DMS53 treated with DMSO at 0.1 percent for 48 hours (cell line): ENCODE data around the gene FOXP1.

ENCODE experiments used
- DNase-seq: peaks from one replicate; lab custom pipeline; 2025; ENCODE audit not compliant: unreplicated experiment; lab: John Stamatoyannopoulos, UW

FOXP1 gene

GRCh38 chr3:71380096-71380495 lies 203.4 kb downstream of the FOXP1 start:
- DNase-seq: no peak

- DNase-seq: no peak
Measured at GRCh38 chr3:71378509-71378908, 205.0 kb downstream of the FOXP1 start.

DNA sequence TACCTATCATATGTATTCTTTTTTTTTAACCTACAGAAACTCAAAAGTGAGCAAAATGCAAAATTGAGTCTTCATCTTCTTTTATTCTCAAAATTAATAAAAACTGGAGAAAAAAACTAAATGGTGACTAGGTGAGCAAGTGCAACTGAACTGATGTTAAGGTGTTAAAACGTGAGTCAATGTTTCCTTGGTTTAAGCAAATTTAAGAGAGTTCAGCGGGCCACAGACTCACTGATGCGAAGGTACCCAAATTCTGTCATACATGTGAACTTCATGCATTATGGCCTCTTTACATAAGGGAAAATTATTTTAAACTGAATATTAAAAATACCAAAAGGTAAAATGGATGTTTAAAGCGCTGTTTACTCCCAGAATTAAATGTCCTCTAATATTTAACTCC lies 206.6 kb downstream of the FOXP1 start:
- DNase-seq: no peak

GRCh38 chr3:71376503-71376902 lies 207.0 kb downstream of the FOXP1 start:
- no peak for DNase-seq

- no peak for DNase-seq
Measured at GRCh38 chr3:71374582-71374981, 208.9 kb downstream of the FOXP1 start.

DNA sequence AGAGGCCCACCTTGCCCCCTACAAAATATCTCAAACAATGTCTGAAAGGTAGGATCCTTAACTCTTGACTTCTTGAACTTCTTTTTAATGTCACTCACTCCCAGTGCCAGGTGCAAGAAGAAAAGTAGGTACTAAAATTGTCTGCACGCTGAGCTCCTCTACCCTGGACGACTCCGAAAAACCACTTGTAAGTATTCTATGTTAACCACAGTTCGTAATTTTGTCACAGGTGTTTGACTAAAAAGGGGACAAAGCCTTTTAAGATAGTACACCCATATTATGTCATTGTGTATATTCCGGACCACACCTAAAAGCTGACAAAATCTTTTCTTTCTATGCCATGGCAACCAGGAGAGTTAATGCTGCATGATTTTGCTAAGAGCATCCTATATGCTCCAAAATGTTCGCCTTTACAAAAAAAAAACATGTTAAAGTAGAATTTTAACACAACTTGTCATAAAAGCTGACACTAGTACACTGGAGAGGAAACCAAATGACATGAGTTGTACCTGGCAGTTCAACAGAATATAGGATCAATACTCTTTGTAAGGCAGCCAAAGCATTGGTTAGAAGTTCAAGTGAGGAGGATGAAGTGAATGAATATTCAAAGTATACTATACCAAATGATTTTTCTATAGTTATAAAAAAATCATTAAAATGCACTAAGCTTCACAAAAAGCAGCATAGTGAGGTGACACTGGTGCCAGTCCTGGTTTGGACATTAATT lies 210.5 kb downstream of the FOXP1 start:
- no peak for DNase-seq

DNA sequence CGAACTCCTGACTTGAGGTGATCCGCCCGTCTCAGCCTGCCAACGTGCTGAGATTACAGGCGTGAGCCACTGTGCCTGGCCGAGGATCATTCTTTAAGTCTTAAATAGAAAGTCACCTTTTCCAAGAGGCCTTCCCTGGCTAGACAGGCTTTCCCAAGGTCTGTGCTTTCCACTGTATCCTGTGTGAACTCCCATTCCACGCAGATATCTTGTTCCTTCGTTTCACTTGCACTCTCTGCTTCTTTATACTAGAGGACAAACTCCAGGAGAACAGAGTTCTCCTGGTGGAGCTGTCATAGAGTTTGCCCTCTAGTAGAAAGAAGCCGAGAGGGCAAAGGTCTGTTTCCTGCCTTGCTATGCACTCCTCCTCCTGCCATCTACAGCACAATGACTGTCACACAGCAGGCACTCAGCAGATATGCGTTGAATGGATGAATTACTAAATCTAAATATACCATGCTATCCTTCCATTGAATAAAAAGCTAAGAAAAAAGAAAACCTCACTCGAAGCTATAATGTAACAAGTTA lies 211.2 kb downstream of the FOXP1 start:
- no peak for DNase-seq

DNA sequence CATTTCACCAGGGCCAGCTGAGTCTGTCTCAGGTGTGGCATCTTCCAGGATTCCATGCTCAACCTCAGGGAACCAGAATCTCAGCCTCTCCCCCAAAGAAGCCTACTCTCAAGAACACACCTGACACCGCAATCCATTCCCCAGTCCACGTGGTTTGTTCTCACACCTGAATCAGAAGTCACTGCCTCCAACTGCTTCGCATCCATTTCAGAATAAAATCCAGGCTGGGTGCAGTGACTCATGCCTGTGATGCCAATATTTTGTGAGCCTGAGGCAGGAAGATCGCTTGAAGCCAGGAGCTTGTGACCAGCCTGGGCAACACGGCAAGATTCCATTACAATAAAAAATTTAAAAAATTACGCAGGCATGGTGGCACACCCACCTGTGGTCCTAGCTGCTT lies 212.2 kb downstream of the FOXP1 start:
- DNase-seq: no peak

GRCh38 chr3:71370467-71370866 lies 213.1 kb downstream of the FOXP1 start:
- DNase-seq: no peak

GRCh38 chr3:71369701-71370391 lies 213.7 kb downstream of the FOXP1 start:
- DNase-seq: no peak

GRCh38 chr3:71366988-71367604 lies 216.4 kb downstream of the FOXP1 start:
- DNase-seq: no peak

DNA sequence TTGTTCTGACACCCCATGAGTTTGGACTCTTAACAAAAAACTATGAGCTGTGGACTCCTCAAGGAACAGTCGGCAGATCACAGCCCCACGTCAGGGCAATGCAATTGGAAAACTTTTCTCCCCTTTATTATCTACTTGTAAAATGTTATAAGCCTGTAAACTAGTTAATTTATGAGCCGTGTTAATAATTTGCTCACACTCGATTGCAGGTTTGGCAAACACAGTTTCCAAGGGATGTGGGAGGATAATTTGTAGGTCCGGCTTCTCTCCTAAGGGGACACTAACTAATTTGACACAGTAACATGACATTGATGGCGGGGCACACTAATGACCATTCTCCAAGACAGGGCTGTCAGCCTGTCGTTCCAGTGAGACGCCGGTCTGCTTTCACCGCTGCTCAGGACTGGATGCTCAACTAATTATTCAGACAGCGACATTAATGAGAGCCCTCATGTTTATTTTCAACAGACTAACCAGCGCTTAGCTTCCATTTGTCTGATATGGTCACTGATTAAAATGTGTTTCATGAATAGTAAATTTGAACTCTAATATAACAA lies 222.1 kb downstream of the FOXP1 start:
- no peak for DNase-seq

DNA sequence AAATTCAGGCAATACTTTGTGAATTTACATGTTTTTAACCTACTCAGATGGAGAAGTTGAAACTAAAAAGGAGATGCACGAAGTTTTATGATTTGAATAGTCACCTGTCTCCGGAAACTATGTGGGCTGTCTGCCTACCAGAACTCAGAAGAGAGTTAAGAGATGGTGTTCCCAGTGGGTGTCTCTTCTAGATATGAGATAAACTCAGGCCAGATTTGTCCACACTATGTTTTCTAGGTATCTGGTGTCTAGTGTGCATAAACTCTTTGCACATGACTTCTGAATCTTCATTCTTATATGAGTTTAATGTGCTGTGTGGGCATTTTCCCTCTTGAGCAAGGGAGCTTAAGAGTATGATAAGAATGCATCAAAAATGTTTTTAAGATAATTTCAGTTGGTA lies 222.8 kb downstream of the FOXP1 start:
- no peak for DNase-seq

DNA sequence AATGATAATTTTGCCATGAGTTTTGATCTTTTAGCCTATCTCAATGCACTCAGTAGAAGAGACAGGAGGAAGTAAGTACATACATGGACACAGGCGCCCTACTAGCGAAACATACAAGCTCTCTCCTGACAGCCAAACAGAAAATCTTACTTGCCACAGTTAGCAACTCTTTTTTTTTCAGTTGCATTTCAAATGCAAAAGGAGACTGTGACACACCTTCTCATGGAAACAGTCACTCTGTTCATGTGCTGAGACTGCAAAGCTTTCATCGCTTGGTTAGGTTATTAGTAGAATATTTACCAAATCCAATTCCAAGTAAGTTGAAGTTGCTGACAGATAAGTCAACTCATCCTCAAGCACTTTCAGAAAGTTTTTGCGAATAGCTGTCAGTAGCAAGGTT lies 223.3 kb downstream of the FOXP1 start:
- DNase-seq: no peak

GRCh38 chr3:71358243-71358642 lies 225.3 kb downstream of the FOXP1 start:
- DNase-seq: no peak

DNA sequence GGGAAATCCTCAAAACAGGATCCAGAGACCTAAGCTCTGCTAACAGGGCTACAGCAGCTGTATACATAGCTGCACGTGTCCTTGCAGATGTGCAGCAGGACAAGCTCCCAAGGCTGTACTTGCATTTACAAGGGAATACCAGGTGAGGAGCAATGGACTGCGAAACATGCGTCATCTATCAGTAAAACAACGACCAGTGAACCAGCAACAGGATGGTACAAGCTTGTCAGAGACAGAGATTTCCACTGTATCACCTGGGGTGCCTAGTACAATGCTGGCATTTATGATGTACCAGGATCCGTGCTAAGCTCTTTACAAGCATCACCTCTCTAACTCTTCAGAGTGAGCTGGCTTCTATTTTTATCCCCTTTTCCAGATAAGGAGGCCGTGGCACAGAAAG lies 227.3 kb downstream of the FOXP1 start:
- no peak for DNase-seq

DNA sequence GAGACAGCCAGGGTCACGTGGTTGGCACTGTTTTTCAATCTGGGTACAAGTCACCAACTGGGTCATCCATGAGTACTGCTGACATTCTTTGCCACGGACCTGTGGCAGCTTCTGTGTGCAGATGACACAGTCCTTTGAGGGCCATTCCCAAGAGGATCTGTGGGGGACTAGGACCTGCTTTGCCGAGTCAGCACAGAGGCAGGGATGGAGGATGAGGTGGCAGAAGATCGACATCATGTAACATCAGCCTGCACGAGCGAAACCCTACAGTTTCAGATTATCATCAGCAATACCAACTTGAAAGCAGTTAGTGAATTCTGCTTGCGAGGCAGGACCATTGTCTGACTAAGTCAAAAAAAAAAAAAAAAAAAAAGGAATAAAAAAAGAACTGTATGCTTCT lies 227.7 kb downstream of the FOXP1 start:
- DNase-seq: no peak

DNA sequence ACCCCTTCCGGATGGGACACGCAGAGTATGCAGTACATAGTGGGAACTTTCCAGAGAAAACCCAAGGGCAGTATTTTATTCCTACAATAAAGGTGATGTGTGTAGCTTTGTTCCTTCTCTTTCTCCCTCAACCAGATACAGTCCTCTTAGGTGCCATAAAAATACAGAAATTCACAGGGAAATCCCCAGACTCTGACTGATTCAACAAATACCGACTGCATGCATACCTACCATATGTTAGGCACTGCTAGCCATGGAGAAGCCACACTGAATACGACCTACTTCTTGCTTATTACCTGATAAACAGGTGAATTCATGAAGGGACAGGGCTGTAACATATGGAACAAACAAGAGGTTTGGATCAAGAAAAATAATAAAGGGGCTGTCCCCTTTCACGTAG lies 228.5 kb downstream of the FOXP1 start:
- DNase-seq: no peak

DNA sequence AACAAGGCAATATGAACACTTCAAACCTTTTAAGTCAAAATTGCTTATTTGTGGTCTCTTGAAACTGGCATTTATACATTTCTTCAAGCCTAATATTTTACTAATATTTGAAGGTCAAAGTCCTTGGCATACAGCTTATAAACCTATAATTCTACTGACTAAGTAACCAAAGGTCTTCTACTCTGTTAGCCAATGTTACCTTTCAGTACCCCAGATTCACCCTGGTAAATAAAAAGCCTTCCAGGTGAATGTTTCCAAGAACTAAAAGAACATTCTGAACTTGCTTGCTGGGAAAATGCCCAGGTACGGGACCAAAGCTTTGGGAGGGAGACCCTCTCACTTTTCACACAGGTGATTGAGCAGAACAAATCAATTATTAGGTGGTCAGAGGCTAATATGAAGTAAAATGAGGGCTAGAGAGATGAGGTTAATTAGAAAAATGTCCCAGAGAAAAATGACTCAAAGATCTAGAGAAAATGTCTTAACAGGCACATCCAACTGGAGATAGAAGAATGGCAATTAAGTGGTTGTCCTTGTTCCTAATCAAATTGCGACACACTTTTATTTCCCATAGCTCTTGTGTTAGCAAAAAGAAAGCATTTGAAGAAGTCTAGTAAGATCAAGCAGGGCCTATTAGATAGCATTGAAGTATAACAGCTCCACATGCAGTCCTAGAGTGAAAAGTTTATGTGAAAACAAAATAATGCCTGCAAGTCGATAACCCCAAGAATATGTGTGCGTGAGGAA lies 232.0 kb downstream of the FOXP1 start:
- no peak for DNase-seq

- DNase-seq: no peak
Measured at GRCh38 chr3:71350998-71351397, 232.5 kb downstream of the FOXP1 start.

DNA sequence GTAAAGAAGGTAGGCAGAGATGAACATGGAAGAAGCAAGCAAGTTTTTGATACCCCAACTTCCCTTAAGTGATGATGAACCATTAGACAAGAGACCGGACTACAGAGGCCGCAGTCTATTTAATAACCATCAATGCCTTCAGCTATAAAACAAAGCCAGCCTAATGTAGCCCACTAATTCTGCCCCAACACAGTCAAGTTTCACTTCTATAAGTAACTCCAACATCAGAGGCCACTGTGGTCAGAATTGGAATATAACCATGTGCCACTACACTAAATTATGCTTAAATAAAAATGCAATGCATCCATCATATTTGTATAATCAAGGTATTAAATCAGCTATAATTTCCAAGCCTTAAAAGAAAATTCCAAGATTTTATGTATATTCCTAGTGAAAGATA lies 234.7 kb downstream of the FOXP1 start:
- no peak for DNase-seq
